SKM-1 treated with dmso at 0.1 percent for 144 hours (cell line): ENCODE data around the gene LNX2.

ENCODE experiments used
- DNase-seq: peaks from one replicate; lab custom pipeline; 2025; ENCODE audit not compliant: unreplicated experiment; lab: John Stamatoyannopoulos, UW

The LNX2 gene

DNA sequence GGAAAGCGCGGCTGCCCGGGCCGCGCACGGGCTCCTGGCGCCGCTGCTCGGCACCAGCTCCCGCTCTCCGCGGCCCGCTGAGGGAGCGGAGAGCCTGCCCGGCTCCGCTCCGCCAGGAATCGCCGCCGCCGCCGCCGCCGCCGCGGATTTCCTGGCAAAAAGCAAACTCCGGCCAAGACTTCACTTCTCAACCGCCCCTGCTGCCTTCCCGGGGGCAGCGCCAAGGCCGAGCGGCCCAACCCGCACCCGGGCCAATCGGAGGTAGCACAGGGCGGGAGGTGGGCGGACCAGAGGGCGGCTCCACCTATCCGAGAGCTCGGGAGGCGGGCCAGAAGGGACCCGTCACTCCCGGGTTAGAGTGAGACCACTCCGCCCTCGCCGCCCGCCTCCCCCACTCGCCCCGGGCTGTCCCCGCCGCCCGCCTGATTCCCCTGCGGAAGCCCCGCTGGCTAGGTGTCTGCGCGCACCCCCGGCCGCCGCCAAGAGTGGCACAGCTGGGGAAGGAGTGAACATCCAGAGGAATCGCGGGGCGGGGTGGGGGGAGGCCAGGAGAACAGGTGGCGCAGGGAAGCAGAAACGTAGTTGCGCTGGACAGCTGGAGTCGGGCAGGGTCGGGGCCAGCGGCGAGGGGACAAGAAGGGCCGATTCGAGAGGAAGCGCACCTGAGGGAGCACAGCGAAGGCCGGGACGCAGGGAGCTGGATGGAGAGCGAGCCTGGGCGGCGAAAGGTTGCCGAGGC, at the start of gene LNX2:
LNX2 (minus strand) TSS at position 153 of the 739 bp plus-strand sequence. CDS start 38,826 bp downstream, outside the sequence.
- peak; percentile 94 for DNase-seq

DNA sequence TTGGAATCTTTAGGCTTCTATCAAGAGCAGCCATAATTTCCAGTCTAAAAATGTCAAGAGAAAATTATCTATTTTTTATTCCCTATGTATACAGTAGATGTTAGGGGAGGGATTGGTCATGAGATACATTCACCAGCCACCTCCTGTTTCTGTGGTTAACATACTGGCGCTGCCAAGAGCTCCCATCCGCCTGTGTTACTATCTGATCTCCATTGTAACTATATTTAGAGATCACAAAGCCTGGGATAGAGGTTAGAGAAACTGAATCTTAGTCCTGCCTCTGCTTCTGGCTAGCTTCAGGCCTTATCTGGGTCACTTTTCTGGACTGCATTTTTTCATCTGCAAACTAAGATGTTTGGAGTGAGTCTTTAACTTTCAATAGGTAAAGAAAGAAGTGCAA, 47.6 kb upstream of the LNX2 start:
- no peak for DNase-seq

DNA sequence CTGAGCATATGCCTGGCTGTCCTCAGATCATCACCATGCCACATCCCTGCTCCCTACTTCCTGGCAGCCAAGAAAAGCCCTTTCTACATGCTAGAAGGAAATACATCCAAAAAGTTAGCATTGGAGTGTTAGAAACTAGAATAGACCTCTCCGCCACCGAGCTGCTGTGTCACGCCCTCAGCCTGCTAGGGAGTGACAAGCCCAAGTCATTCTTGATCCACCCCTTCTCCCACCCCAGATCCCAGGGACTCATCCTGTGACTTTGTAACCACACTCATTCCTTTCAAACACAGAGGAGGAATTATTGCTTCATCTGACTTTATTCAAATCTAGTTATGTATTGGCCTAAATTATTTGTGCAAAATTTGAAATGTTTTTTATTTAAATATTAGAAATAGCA, 46.6 kb upstream of the LNX2 start:
- no peak for DNase-seq

DNA sequence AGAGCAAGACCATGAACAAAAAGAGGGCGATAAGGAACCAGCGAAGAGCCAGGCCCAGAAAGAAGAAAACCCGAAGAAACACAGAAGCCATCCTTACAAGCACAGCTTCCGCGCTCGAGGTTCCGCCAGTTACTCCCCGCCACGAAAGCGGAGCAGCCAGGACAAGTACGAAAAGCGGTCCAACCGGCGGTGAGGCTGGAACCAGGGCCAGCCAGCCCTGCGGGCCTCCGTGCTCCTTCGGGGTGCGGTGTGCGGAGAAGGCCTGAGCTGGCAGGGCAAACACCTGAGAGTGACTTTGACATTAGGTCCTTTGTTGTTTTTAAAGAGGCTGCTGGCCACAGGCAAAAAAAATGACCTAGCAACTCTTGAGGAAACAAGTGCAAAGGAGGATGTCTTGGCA, 45.4 kb upstream of the LNX2 start:
- no peak for DNase-seq

DNA sequence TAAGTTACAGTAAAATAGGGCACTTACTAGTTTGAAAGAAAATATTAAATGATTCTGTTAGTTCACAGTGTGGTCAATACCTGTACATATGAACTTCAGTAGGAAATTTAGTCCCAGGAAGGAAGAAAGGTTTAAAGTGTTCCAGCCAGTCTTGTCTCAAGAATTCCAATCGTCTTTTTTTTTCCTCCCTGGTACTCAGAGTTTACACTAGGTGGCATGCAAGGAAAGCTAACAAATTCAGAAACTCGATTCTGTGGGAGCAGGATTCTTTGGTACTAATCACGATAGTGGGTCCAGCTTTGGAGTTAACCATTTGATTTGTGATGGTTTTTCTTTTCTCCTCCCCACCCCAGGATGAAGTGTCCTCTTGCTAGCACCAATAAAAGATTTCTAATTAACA, 45.0 kb upstream of the LNX2 start:
- no peak for DNase-seq

DNA sequence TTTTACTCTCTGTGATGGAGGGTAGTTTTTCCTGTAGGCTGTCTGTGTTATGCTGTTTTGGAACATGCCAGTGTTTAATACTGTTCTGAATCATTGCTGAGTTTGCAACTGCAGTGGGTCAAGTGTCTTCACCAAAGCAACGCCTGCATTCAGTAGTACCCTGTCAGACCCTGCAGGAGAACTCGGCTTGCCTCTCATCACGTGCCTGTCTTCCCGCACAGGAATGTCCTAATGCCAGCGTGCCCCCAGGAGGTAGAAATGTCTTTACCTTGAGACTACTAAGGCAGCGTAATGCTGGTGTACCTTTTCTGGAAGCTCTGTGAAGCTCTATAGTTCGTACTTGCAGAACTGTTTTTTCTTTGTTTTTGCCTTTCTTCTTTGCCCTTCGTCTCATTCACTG, 43.6 kb upstream of the LNX2 start:
- DNase-seq = no peak

DNA sequence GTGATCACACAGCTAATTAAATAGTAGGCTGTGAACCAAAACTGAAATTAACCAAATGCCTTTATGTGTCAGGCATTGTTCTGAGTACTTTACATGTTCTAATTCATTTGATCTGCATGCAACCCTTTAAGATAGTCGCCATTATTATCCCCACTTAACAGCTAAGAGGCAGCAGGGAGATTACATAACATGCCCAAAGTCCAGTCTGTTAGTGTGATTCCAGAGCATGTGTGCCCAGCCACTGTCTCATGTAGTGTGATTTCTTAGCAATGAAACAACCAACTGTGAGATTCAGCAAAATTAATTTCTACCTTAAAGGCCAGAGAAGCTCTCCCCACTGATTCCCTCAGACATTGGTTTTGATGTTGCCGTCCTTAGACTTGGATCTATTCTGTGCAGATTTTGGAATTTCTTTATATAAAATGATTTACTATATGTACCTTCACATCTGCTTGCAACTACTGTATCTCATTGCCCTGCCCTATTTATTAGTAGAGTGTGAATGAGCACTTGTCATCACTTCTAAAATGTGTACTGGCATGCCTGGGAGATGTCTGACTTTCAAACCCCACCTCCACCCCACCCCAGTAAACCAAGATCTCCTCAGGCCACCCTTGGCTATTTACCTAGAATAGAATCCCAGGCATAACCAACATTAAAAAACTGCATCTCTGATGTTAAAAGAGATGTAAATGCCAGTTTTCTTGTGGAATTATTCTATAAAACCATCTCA, 42.6 kb upstream of the LNX2 start:
- DNase-seq = no peak

DNA sequence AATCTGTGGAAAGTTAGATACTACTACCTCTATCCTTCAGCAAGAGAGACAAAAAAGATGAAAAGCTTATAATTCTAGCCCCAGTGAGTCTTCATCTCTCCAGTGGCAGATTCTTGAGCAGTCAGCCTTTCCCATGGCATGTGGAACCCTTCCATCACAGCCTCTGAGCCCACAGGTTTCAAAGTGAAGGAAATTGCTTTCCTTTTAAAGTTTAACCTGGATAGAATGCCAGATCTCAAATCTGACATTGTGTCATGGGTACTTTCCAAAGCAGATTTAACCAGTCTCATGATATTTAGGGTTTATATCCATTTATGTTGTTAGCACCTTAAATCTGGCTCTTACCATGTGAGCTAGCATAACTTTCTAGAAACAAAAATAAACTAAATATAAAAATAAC, 40.7 kb upstream of the LNX2 start:
- DNase-seq = no peak

DNA sequence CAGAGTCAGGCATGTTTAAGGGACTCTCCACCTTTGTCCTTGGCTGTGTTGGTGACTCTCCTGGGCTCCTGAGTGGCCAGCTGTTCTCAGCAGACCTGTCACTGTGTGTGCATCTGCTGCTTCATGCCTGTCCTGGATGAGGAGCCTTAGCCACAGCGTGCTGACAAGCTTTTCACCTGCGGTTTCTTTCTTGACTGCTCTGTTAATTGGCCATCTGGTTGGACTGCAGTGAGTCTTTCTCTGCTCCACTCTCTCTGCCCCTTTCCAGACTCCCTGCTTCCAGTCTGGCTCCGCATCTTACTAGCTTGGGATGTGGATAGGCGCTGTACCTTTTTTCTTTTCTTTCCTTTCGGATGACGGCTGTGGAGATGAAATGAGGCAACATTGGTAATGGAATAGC, 40.2 kb upstream of the LNX2 start:
- DNase-seq = no peak

DNA sequence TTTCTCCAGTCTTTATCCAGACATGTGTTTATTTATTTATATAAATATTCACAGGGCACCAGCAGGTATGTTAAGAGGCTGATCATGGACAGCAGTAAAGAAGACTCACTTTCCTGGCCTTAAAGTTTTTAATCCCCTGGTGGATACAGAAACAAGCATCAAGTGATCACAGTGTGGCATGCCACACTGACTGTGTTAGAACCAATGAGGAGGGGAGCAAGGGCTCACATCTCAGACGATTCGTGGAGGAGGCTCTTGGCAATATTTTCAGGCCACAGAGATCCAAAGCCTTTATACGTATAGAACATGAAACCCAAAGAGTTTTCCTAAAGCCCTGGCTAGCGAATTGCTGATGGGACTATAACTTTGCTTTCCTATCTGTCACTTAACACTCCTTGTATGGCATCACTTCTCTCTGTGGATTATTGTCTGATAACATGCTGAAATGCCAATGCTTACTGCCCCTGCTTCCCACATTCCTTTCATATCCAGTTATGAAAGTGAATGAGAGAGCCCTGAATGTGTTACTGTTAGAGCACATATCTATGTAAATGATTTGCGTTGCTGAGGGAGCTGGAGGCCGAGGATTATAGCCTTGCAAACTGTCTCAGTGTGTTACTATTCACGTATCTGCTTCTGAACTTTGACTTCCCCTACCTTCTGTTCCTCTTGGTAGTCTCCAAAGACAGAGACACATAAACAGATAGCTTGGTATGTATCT, 39.0 kb upstream of the LNX2 start:
- no peak for DNase-seq

DNA sequence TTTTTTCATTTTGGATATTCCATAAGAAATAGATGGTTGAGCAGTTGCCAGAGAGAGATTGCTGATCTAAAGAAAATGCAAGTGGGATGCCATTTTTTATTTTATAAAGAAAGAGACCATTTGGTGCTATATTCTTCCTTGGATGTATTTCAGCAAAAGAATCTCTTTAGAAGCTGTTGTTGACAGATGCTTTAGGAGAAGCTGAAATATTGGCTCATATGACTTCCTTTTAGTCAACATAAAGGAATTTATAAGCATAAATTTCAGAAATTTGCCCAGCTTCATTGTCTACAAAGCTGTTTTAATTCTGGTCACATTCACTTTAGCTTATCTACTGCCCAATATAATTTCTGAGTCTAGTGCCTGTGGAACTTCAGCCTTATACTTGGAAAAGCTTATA, 38.2 kb upstream of the LNX2 start:
- DNase-seq = no peak

DNA sequence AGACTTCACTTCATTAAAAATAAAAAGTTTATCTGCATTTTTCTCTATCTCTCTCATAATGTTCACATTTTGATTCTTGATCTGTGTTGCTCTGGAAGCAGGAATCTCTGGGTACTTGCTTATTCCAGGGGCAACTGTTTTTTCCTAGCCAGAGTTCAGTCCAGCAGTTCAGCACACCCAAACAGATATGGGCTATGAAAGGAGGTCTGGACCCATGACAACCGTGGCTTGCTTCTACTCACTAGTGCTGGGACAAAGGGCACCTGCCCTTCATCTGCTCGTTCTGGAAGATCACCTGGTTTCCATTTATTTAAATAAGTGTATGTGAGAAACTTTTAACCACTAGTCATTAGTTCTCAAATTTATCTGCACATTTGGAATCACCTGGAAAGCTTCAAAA, 37.4 kb upstream of the LNX2 start:
- DNase-seq = no peak

DNA sequence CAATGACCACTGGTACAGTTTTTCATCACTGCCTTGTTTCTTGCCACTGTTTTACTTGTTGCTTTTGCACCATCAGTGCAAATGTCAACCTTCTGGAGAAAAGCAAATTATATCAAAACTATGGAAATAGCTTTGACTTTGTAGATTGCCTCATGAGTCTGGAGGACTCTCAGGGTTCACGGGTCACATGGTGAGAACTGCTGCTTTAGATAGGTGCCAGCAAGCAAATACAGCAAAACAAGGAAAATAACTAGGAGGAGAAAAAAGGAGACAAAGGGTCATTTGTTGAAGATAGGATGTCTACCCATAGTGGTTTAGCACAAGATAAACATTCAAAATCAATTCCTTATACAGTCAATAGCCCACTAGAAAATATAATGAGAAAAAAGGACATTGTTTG, 34.5 kb upstream of the LNX2 start:
- DNase-seq = no peak

DNA sequence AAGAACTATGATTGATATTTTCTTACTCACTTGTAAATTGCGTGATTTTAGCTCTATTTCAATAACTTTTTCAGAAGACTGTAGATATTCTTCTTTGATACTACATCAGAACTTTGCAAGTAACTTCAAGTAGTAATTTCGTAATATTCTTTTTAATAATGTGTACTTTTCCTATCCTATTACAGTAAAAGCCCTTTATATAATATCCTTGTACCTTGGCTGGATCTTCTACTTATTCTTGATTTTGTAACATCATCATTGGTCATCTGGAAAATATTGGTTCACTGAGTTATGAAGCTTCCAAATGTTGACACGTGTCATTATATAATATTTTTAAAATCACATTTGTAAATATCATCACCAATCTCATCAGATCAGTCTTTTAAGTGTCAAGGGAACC, 33.7 kb upstream of the LNX2 start:
- DNase-seq = no peak

DNA sequence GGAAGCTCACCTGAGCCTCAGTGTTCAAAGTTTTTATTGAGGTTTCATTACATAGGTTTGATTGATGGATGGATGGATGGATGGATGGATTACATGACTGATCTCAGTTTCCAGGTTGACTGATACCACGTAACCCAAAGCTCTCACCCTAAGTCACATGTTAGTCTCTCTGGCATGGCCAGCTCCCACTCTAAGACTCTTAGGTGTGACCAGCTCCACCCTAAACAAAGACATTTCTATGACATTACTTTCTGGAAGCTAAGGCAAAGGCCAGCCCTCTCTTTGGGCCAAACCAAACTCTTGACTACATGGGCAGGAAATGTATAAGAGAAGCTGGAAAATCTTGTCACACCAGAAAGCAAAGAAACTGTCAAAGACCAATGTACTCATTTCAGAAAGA, 30.0 kb upstream of the LNX2 start:
- no peak for DNase-seq

DNA sequence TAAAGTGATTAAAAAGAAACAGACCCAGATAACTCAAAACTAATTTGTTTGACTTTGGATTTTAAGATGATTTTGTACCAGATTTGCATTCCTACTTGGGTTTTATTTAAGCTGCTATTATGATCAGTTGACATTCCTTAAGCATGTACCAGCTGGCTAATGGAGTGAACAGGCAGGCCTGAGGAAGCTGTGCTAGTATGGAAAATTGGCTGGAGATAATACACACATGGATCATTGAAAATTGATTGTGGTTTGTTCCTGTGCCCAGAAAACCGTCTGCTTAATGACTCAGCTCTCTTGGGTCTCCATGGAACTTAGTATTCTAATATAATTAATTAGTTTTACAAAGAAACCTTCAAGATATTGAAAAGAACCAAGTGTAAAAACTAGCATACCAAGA, 24.0 kb upstream of the LNX2 start:
- DNase-seq = no peak

DNA sequence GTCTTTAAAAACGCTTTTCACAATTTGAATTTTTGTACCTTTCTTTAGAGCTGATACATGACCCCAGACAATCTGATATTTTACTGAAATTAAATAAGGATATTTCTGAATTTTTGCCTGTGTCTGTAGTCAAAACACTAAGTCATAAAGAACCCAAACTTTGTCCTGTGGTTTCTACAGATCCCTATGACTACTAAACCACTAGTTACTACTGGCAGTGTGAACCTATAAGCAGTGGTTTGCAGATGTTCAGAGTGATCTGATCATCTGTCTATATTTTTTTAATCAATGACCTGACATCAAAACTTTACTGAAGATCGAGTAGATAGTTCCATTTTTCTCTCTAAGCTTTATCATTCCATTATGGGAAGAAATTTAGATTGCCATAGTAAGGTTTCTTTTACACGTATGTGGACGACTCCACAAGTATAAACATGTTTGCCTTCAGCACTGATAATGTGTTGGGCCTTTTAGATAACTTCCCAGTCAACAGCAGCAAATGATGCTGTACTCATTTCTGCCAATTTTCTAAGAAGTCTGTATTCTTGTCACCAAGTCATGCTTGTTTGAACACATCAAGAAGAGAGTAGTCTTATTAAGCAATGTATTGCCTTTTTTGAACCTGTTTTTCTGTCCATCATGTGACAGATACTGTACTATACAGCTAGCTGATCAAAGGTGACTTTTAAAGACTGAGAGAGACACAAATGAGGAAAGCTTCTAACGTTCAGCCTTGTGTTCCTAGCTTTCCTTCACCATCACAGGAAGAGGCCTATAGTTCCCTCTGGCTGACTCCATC, 23.2 kb upstream of the LNX2 start:
- DNase-seq = no peak

DNA sequence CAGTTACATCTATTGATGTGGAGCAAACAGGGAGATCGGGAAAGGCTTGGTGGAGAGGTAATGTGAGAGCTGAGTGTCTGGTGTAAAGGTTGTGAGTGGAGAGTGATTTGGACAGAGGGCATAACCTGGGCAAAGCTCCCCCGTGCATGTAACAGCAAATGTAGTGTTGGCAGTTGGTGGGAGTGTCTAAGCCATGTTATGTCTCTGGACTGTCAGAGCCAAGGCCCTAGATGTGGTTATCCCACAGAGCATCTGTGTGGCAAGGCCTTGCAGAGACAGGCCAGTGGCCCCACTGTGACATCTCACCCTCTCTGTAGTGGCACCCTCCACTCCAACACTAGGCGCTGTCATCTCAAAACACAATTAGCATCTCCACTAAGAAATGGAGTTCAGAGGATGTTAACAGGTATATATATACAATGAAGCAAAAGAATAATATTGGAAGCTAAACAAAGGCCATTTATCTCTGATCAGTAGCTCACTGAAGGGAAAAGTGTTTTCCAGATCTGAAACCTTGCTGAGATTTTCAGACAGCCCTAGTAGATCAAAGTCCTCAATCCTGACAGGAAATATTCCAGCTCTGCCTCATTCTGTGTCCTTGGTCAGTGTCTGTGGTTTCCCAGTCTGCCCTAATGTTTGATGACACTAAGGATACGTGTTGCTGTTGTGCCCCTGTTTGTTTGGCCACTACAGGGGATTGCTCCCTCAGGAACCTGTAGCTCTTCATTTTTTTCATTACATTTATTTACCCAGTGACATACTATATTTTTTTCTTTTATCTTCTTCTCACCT, 21.6 kb upstream of the LNX2 start:
- no peak for DNase-seq

DNA sequence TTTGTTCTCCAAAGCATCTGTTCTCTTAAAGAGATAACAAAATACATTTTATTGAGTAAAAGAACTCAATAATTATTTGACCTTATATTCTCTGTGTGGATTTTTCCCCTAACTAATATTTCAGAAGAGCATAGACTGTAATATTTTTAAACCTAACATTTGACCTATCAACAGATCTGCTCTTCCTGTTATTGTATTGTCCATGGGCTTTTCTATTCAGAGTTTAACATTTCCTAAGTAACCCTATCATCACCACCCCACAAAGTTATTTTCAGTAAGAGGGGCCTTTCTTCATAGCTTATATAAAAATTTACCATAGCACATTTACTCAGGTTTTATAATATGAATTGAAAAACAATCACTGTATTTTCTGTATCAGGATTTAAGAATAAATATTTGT, 18.9 kb upstream of the LNX2 start:
- DNase-seq = no peak

DNA sequence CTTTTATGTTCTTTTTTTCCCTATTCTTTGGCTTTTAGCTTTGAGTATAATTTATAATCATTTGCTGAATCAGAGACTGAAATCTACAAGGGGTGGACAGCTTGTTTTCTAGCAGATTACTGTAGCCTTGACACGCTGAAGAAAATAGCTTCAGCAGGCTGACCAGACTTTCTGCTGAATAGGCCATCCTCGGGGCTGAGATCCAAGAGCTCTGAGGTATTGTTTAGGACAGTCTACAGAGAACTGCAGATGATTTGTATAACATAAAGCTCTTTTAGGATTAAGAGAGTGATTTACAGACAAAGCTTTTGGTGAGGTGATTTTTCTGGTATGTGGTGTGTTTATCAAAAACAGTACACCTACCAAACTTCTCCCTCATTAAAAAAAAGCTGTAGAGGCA, 18.2 kb upstream of the LNX2 start:
- DNase-seq = no peak

DNA sequence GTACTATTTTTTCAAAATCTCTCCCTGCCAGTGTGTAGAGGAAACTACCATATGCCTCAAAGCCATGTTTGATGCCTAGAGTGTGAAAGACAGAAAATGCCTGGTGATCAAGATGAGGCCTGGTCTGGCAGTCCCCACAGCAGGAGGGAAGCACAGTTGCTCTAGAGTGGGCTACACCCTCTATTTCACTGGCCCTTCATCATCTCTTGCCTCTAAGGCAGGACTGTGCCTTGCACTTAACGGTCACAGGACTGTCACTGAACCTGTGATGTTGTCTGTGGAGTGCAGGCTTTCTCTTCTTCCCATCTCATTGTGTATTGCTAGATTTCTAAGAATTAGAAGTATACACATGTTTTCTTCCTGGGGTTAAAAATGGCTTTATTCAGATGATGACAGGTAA, 17.7 kb upstream of the LNX2 start:
- no peak for DNase-seq
